H9 (cell line): ENCODE measurements around the gene FHIT. TPM values are rescaled to one million over a fixed set of nuclear protein-coding genes. Genes with fewer than 3 reads are reported as not detected.

Experiments
- DNase-seq: peaks from one replicate; pipeline ENCODE4 v3.0.0-alpha.2; 2017
- H2AFZ ChIP-seq: one replicate; pipeline ENCODE4 v1.6.1; 2013; ENCODE audit warnings: mild to moderate bottlenecking, low read length, control low read depth, moderate library complexity
- H2AK5ac ChIP-seq: 2 replicates; pipeline ENCODE4 v1.6.1; 2013; ENCODE audit warnings: low read length, control low read depth, mixed read lengths; ENCODE audit not compliant: insufficient read length
- H2BK120ac ChIP-seq: one replicate; pipeline ENCODE4 v1.6.1; 2013; ENCODE audit warnings: low read depth, mild to moderate bottlenecking, low read length, control low read depth, inconsistent platforms; ENCODE audit not compliant: poor library complexity, severe bottlenecking
- H2BK12ac ChIP-seq: 2 replicates; pipeline ENCODE4 v1.6.1; 2013; ENCODE audit warnings: low read length, control low read depth, mixed read lengths, low read depth; ENCODE audit not compliant: insufficient read length
- H2BK15ac ChIP-seq: 2 replicates; pipeline ENCODE4 v1.6.1; 2013; ENCODE audit warnings: low read depth, low read length, control low read depth
- H2BK20ac ChIP-seq: one replicate; pipeline ENCODE4 v1.6.1; 2013; ENCODE audit warnings: low read depth, mild to moderate bottlenecking, low read length, control low read depth, inconsistent platforms; ENCODE audit not compliant: poor library complexity, severe bottlenecking
- H2BK5ac ChIP-seq: 2 replicates; pipeline ENCODE4 v1.6.1; 2013; ENCODE audit warnings: low read length, control low read depth, mixed read lengths; ENCODE audit not compliant: insufficient read length
- H3K14ac ChIP-seq: 2 replicates; pipeline ENCODE4 v1.6.1; 2013; ENCODE audit warnings: low read length, control low read depth; ENCODE audit not compliant: insufficient read depth
- H3K18ac ChIP-seq: 2 replicates; pipeline ENCODE4 v1.6.1; 2013; ENCODE audit warnings: low read depth, mild to moderate bottlenecking, mixed read lengths, low read length, control low read depth; ENCODE audit not compliant: insufficient read length
- H3K23ac ChIP-seq: 2 replicates; pipeline ENCODE4 v1.6.1; 2013; ENCODE audit warnings: low read length, control low read depth, mixed read lengths, low read depth; ENCODE audit not compliant: insufficient read length
- H3K23me2 ChIP-seq: 2 replicates; pipeline ENCODE4 v1.6.1; 2013; ENCODE audit warnings: low read depth, mild to moderate bottlenecking, mixed read lengths, low read length, control low read depth; ENCODE audit not compliant: insufficient read length, poor library complexity, severe bottlenecking
- H3K27ac ChIP-seq: 2 replicates; pipeline ENCODE4 v1.5.1; 2013; ENCODE audit warnings: low read length, control low read depth, mixed read lengths, low read depth; ENCODE audit not compliant: insufficient read length
- H3K27me3 ChIP-seq: 2 replicates; pipeline ENCODE4 v1.6.1; 2013; ENCODE audit warnings: low read length, control low read depth, inconsistent platforms; ENCODE audit not compliant: insufficient read depth
- H3K4ac ChIP-seq: 2 replicates; pipeline ENCODE4 v1.6.1; 2013; ENCODE audit warnings: low read depth, mild to moderate bottlenecking, control low read depth, inconsistent platforms, low read length, moderate library complexity
- H3K4me1 ChIP-seq: 2 replicates; pipeline ENCODE4 v1.6.1; 2013; ENCODE audit warnings: low read length, control low read depth, inconsistent platforms; ENCODE audit not compliant: insufficient read depth
- H3K4me2 ChIP-seq: 2 replicates; pipeline ENCODE4 v1.6.1; 2013; ENCODE audit warnings: low read length, control low read depth, mixed read lengths; ENCODE audit not compliant: insufficient read length, insufficient read depth
- H3K56ac ChIP-seq: 2 replicates; pipeline ENCODE4 v1.6.1; 2013; ENCODE audit warnings: low read depth, mild to moderate bottlenecking, mixed read lengths, low read length, control low read depth; ENCODE audit not compliant: insufficient read length
- H3K79me1 ChIP-seq: 2 replicates; pipeline ENCODE4 v1.6.1; 2013; ENCODE audit warnings: low read depth, mild to moderate bottlenecking, moderate library complexity, low read length, control low read depth, inconsistent platforms; ENCODE audit not compliant: insufficient read depth, poor library complexity, severe bottlenecking
- H3K79me2 ChIP-seq: 2 replicates; pipeline ENCODE4 v1.6.1; 2013; ENCODE audit warnings: low read length, control low read depth, inconsistent platforms; ENCODE audit not compliant: insufficient read depth
- H3K9ac ChIP-seq: 2 replicates; pipeline ENCODE4 v1.6.1; 2013; ENCODE audit warnings: low read length, control low read depth, mixed read lengths; ENCODE audit not compliant: insufficient read length; ENCODE audit errors: extremely low read depth
- H3K9me3 ChIP-seq: one replicate; pipeline ENCODE4 v1.6.1; 2013; ENCODE audit warnings: low read depth, low read length, inconsistent platforms; ENCODE audit not compliant: control insufficient read depth
- H3T11ph ChIP-seq: one replicate; pipeline ENCODE4 v1.6.1; 2013; ENCODE audit warnings: mild to moderate bottlenecking, low read length, control low read depth, inconsistent platforms
- H4K20me1 ChIP-seq: one replicate; pipeline ENCODE4 v1.6.1; 2013; ENCODE audit not compliant: control insufficient read depth, insufficient read length, insufficient read depth
- H4K5ac ChIP-seq: 2 replicates; pipeline ENCODE4 v1.6.1; 2013; ENCODE audit warnings: low read depth, mild to moderate bottlenecking, mixed read lengths, low read length, control low read depth; ENCODE audit not compliant: insufficient read length
- H4K8ac ChIP-seq: replicated peaks from 2 replicates; pipeline ENCODE4 v1.6.1; 2013; ENCODE audit warnings: low read length, control low read depth, mixed read lengths, low read depth; ENCODE audit not compliant: insufficient read length
- H4K91ac ChIP-seq: 2 replicates; pipeline ENCODE4 v1.6.1; 2013; ENCODE audit warnings: low read depth, mild to moderate bottlenecking, moderate library complexity, mixed read lengths, low read length, control low read depth; ENCODE audit not compliant: insufficient read length
- H3K27ac Mint-ChIP-seq, 3 experiments: 2 replicates in 2 of 3; 3 replicates in 1 of 3; pipeline ENCODE4 v1.8.0; 2020 to 2021; ENCODE audit warnings: mixed read lengths in 3 of 3, mild to moderate bottlenecking in 1 of 3, moderate library complexity in 1 of 3
- H3K27me3 Mint-ChIP-seq: 2 replicates; pipeline ENCODE4 v1.8.0; 2021; ENCODE audit warnings: low read depth, mild to moderate bottlenecking, moderate library complexity, mixed read lengths
- H3K36me3 Mint-ChIP-seq, 3 experiments: 2 replicates in 2 of 3; 3 replicates in 1 of 3; pipeline ENCODE4 v1.8.0; 2020 to 2021; ENCODE audit warnings: low read depth in 3 of 3, mixed read lengths in 3 of 3; ENCODE audit not compliant: insufficient read depth in 1 of 3
- H3K4me1 Mint-ChIP-seq, 2 experiments: 2 replicates each; pipeline ENCODE4 v1.8.0; 2020; ENCODE audit warnings: mixed read lengths in 2 of 2
- H3K4me3 Mint-ChIP-seq, 2 experiments: 2 replicates in 1 of 2; 3 replicates in 1 of 2; pipeline ENCODE4 v1.8.0; 2020 to 2021; ENCODE audit warnings: mild to moderate bottlenecking in 2 of 2, mixed read lengths in 2 of 2, moderate library complexity in 1 of 2
- H3K9me3 Mint-ChIP-seq, 2 experiments: 2 replicates in 1 of 2; 3 replicates in 1 of 2; pipeline ENCODE4 v1.8.0; 2020; ENCODE audit warnings: mild to moderate bottlenecking in 2 of 2, mixed read lengths in 2 of 2, moderate library complexity in 1 of 2
- WGBS: extraction: QIAGEN DNeasy Blood & Tissue Kit; methylation state at CpG from one replicate; pipeline ENCODE4 v1.1.7; 2013; ENCODE audit warnings: missing lambda C conversion rate, low lambda C conversion rate, mixed read lengths; ENCODE audit not compliant: insufficient read length; ENCODE audit errors: extremely low coverage; 5-methylcytosine and 5-hydroxymethylcytosine counted together
- total RNA-seq: library from RNA; stranded (reverse); gene quantifications from 2 replicates; pipeline ENCODE4 v1.2.1, GENCODE V29; 2021
- TF ChIP-seq, protein P1 (sequence below): fragments of 200-600 bp; sonication (generic); conservative IDR thresholded peaks from 3 replicates; pipeline ENCODE4 v1.8.0; 2021; ENCODE audit warnings: antibody characterized with exemption, mild to moderate bottlenecking

Gene FHIT
- total RNA-seq, 1 experiment from 2014 or later = 3.0 TPM

DNA sequence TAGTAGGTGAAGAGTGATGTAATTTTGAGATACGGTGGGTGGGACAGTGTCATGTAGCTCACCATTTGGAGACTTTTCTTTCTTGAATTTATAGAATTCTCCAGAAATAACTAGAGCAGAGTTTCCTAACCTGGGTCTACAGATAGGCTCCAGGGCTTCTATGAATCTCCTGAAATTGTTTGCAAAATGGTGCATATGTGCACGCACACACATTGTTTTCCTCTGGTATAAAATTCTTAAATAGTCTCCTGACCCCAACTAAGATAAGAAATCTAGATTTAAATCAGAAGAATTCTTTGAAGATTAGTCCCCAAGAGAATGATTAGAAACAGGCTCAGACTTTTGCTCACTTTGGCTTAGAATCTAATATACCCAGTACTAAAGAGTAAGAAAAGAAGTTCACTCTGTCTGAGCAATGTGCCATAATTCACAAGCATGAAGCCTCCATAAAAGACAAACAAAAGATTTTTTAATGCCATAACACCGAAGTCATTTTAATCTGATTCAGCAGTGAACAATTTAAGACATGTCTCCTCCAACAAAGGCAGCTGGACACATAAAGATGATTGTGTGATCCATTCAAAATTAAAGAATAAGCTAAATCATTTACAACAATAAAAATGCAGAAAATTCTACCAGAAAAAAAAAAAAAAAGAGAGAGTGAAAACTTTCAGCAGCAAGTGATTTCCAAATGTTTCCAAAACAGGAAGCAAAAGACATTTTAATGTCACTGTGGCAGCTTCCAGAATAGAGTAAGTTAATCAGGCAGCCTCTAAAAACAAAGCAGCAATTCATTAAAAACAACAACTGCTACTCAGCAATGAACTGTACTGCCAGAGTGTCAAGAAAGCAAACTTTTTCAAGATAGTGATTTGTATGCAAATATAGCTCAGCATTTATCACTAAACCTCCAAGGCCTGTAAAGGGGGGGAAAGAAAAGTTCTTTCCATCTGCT, 1225.9 kb downstream of the FHIT start:
- H3K4me1 Mint-ChIP-seq = peaks cover 0 to 5% of the 10 kb centered on the region in 2 experiments; a peak in 1 of 4 replicates
- H3K27ac Mint-ChIP-seq = no peak overlapping the region
- no peak overlapping the region for H4K5ac ChIP-seq
- no peak overlapping the region for H3K14ac ChIP-seq
- H3K56ac ChIP-seq = no peak overlapping the region
- no peak overlapping the region for H3K4ac ChIP-seq
- no peak overlapping the region for H3K4me2 ChIP-seq
- no peaks in the 10 kb centered on the region for H3K4me1 ChIP-seq
- no peak overlapping the region for H2BK5ac ChIP-seq
- no peaks in the 10 kb centered on the region for H3K9me3 Mint-ChIP-seq
- H3T11ph ChIP-seq = no peak overlapping the region
- H3K79me2 ChIP-seq = no peaks in the 10 kb centered on the region
- H4K8ac ChIP-seq = no peak overlapping the region
- WGBS = no CpG with 5 or more reads among the region's 3 CpGs
- H2BK120ac ChIP-seq = no peak overlapping the region
- no peak overlapping the region for H3K4me3 Mint-ChIP-seq
- H3K9ac ChIP-seq = no peak overlapping the region
- H2BK15ac ChIP-seq = no peak overlapping the region
- H3K23me2 ChIP-seq = no peaks in the 10 kb centered on the region
- DNase-seq = no peak
- H2AFZ ChIP-seq = no peak overlapping the region
- H3K27me3 ChIP-seq = no peaks in the 10 kb centered on the region
- no peak overlapping the region for H2AK5ac ChIP-seq
- no peak overlapping the region for H4K91ac ChIP-seq
- no peaks in the 10 kb centered on the region for H3K9me3 ChIP-seq
- H3K18ac ChIP-seq = no peak overlapping the region
- H3K79me1 ChIP-seq = no peaks in the 10 kb centered on the region
- H2BK20ac ChIP-seq = no peak overlapping the region
- TF ChIP-seq, protein P1, sequence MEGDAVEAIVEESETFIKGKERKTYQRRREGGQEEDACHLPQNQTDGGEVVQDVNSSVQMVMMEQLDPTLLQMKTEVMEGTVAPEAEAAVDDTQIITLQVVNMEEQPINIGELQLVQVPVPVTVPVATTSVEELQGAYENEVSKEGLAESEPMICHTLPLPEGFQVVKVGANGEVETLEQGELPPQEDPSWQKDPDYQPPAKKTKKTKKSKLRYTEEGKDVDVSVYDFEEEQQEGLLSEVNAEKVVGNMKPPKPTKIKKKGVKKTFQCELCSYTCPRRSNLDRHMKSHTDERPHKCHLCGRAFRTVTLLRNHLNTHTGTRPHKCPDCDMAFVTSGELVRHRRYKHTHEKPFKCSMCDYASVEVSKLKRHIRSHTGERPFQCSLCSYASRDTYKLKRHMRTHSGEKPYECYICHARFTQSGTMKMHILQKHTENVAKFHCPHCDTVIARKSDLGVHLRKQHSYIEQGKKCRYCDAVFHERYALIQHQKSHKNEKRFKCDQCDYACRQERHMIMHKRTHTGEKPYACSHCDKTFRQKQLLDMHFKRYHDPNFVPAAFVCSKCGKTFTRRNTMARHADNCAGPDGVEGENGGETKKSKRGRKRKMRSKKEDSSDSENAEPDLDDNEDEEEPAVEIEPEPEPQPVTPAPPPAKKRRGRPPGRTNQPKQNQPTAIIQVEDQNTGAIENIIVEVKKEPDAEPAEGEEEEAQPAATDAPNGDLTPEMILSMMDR = no peak
- no peak overlapping the region for H2BK12ac ChIP-seq
- no peaks in the 10 kb centered on the region for H3K36me3 Mint-ChIP-seq
- no peaks in the 10 kb centered on the region for H4K20me1 ChIP-seq
- no peak overlapping the region for H3K27ac ChIP-seq
- H3K27me3 Mint-ChIP-seq = no peaks in the 10 kb centered on the region; the same call in 1 of the 2 replicates
- no peak overlapping the region for H3K23ac ChIP-seq
